ENCODE measurements around the gene TBC1D4.
"Not testable (repeated sequence)": the region's sequence is repeated elsewhere in the genome, so short reads cannot be mapped to it uniquely, and the experiment has no call there.

Gene TBC1D4

DNA sequence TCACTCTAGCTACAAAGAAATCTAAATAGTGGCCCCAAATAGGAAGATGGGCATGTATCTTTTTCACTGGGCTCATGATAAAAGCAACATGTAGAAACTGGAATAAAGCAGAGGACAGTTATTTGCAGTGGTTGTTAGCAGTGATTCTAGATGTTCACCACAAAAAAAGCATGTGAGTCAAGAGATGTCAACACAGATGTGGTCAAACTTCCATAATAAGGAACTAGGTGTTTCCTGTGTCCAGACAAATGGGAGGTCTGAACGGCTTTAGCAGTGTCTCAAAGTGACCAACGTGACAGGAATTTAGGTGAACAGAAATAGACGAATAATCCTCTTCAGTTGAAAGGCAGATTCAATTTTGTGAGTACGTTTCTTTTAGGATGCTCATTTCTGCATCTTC, 162.7 kb downstream of the TBC1D4 start:
- DNase-seq (ENCODE audit: low spot score): no peak

DNA sequence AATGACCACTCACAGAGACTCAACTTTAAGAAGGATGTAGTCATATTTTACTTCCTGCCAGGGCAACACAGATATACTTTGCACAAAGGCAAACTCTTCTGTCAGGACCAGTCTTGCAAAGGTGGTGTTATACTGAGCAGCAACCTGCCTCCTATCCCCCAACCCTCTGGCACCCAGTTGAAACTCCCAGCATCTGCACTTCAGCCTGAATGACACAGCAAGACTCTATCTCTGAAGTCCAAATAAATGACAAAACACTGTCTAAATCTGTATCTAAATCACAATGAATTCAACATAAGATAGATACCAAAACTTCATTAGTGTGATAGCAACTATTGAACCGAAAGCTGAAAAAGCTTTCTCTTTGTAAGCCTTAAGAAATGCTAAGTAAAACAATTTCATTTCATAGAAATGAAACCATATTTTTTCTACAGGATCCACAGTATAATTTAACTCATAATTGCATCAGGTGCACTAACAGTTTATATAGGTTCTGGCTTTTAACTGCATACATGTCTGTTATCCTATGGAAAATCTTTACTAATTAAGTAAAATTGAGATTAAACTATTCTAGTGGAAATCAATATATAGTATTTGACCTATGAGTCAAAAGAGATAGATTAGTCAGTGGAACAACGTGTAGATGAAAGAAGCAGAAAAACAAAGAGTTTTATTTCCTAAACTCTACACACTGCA, 163.7 kb downstream of the TBC1D4 start:
- DNase-seq (ENCODE audit: low spot score): no peak

DNA sequence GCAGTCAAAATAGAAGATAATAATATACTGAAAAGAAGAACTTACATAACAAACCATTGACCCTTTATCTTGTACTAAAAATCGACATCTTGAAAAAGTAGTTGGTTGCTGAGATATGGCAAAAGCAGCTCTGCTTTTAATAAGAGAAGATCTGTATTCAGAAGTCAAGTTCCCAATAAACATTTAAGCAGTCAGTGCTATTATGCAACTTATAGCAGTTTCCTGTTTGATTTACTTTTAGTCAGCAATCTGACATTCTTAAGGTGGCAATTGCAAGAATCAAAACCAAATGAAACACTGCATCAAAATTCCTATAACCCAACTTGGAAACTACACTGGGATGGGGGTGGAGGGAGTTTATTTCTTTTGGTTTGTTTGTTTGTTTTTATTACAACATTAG, 165.5 kb downstream of the TBC1D4 start:
- DNase-seq (ENCODE audit: low spot score): no peak

DNA sequence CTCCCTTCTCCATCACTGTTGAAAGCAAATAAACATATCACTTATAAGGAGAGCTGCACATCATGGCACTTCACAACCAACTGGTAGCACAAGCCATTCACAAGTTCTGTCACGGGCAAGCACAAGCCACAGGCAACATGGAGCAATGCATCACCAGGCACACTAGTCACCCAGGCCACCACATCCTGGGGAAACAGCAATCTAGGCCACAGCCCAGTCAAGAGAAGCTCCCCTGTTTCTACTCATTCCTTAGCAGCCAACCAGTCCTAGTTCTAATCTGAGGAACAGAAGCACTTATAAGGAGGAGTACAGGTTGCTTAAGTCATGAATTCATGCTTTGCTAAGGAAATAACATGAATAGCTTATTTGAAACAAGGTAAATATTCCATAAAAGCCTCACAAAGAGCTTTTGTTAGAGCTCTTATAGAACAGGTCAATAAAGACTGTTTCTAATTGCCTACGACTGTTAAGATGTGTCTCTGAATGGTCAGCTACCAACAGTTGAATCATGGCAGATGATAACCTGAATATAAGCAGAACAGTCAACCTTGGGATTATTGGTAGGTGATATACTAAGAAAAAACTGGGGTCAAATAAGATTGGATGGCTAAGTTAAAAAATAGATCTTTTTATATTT, 169.0 kb downstream of the TBC1D4 start:
- no peak for DNase-seq (ENCODE audit: low spot score)

DNA sequence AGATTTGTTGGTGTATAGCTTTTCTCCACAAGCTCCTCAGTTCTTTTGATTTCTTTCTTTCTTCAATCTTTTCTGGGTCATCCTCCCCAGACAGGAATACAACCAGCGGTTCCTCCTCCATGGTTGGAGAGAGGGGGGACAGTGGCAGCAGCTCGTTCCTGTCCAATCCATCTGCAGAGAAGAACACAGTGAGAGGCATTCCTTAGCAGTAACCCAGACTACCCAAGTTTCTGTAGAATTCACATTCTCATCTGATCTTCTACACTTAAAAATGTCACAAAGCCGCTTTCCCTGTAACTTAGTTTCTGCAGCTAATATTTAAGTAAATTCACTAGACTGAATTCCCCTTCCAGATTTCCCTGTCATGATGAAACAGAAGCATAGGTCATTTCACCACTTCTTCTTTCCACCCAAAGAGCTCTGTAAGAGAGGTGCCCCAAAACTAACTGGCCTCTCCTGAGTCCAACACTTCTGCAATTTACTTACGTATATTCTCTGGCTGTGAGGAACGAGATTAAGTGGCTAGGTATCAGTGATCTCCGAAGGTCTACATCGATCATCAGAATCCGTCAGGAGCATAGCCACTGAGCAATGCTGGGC, 171.9 kb downstream of the TBC1D4 start:
- DNase-seq (ENCODE audit: low spot score): no peak

DNA sequence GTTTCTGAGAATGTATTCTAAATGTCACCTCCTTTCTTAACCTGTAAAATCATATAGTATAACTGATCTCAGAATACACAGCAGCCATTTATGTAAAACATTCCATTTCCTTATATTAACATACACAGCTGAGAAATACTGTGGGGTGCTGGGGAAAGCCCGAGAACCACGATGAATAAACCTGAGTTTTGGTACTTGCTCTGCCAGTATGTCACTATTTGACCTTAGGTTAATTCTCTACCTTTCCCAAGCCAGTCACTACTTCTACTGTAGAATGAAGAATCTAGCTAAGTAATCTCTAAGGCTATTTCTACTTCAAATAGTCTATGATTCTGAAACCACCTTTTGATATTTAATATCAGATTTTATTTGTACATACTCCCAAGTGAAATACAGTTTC, 173.7 kb downstream of the TBC1D4 start:
- DNase-seq (ENCODE audit: low spot score): no peak

DNA sequence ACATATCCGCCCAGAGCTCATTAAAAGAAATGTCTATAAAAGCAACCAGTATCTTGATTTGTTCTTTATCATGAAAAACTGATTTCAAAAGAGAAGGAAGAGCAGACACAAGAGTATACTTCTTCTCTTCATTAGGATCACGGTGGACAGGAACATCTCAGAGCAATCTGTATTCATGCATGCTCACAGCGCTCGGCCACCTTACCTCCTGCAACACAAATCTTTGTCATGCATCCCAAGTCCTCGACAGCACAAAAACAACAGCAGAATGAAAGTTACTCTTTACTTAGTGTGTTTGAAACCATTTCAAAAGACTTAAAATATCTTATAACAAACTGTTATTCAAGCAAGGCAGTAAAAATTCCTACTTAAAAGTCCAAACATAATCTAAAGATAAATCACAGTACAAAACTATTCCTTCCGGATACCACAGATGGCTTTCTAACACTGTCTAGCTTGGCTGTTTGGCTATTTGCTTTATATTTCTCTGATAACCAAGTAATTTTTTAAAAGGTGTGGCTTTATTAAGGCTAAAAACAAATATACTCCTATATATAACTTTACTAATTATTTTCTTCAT, 174.5 kb downstream of the TBC1D4 start:
- DNase-seq (ENCODE audit: low spot score): no peak

DNA sequence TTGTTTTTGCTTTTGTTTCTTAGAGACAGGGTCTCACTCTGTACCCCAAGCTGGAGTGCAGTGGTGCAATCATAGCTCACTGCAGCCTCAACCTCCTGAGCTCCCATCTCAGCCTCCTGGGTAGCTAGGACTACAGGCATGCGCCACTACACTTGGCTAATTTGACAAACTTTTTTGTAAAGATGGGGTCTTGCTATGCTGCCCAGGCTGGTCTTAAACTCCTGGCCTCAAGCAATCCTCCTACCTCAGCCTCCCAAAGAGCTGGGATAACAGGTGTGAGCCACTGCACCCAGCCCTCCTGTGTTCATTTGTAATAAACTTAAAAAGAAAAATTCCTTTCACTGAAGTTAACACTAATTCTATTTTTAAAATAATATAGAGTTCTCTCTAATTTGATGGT, 175.0 kb downstream of the TBC1D4 start:
- DNase-seq (ENCODE audit: low spot score): not testable (repeated sequence)

DNA sequence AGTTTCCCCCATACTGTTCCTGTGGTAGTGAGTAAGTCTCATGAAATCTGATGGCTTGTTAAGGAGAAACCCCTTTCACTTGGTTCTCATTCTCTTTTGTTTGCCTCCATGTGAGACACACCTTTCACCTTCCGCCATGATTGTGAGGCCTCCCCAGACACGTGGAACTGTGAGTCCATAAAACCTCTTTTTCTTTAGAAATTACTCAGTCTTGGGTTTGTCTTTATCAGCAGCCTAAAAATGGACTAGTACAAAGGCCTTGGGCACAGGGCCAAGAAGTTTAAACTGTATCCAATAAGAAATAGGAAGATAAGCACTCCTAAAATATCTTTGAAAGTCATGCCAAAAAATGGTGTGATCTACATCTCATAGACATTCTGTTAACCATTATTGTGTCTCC, 176.9 kb downstream of the TBC1D4 start:
- no peak for DNase-seq (ENCODE audit: low spot score)

DNA sequence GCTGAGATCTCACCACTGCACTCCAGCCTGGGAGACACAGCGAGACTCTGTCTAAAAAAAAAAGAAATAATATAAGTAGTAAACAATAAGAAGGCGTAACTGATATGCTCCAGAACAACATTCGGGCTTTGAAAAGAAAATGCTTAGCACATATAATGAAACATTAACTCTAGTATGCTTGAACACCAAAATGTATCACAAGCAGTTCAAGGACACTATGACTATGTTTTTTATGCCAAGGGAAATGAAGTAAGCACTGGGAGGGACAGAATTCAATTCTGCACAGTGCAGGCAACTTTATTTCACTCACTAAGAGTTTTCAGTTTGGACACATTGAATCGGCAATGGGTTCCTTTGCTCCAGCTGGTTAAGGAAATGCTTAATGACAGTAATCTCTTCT, 178.7 kb downstream of the TBC1D4 start:
- no peak for DNase-seq (ENCODE audit: low spot score)

DNA sequence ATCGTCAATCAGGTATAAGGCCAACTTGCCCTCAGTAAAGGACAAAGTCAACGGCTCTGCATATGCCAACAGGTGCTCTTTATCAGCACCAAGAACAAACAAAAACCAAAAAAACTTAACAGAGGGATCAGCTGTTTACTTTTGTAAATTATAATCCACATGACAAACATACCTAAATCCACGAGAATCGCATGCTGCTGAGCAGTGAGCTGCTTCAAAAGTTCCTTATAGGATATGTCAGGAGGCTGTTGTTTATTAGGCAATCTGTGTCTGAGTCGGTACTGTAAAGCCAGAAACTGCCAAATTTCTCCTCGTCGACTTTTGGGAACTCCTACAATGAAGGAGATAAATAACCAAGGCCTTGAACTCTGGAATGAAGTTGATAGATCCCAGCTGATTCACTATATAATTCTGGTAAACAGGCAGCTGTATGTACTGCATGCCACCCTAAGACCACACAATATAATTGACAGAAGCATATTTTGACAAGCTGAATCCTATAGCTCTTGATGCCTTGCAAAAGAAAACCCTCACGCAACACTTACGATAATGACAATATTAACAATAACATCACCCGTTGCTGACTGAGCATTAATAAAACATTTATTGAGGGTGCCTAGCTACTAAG, 179.8 kb downstream of the TBC1D4 start:
- no peak for DNase-seq (ENCODE audit: low spot score)

DNA sequence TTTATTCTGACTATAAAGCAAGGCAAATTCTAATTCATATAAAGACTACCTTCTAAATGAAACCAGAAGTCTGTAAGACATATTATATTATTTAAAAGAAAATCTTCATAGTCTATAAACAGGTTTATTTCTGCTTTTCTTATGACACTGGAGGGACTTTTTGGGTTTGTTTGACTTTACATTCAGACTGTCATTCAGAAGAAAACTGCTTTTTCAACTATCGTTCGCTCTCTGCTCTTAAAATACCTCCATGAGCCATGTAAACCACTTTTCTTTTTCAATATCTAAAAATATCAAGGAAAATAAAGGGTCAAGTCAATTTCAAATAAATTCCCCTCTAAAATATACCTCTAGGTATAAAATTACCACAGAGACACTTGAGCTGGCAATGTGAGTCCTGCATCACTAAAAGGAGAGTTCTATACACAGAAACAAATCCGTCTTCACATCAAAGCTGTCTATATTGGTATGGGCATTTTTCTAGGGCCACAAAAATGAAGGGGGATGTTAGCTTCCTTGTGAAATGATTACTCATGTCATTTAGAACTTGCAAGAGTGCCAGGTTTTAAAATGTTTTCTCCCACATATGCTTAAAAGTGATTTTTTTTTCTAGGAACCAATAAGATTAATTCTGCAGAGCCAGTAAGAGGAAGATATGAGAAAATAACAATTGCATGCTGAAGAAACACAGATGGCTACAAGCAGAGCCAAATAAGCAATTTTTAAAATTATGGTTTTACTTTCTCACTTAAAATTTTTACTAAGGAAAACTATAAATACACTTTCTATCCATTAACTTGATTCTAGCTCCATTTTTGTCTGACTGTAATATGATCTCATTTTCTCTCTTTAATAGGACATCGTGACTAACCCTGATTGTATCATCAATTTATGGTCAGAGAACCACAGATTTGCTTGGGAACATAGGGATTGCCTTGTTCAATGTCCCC, 181.8 kb downstream of the TBC1D4 start:
- DNase-seq (ENCODE audit: low spot score): no peak

DNA sequence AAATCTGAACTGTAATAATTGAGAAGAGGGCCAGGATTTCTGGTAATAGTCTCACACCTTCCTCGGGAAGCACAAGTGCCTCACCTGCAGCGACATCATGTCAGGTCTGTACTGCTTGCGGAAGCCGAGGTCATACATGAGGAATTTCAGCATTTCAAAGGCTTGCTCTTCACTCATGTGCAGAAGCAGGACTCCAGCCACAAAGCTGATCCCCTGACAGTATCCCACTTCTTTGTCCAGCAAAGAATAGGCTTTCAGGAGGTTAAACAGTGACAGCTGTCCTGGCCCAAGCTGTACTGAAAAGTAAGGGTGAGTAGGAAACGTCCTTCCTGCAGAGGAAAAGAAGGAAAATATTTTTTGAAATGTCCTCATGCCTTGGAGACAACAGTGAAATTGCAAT, 182.7 kb downstream of the TBC1D4 start:
- no peak for DNase-seq (ENCODE audit: low spot score)

DNA sequence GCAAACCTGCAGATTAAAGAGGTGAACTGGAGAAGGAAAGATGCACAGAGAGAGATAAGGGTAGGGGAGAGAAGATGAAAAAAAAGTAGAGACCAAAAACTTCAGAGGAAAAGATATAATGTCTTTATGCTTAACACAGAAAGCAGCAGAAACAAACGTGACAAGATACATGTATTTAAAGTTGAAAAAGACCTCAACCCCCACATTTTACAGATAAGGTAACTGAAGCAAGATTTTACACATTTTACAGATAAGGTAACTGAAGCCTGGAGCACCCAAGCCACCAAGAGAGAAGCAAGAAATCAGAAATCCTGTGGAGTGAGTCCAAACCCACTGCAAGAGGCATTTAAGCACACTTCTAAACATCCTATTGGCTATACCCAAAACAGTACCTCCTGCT, 185.3 kb downstream of the TBC1D4 start:
- DNase-seq (ENCODE audit: low spot score): no peak

DNA sequence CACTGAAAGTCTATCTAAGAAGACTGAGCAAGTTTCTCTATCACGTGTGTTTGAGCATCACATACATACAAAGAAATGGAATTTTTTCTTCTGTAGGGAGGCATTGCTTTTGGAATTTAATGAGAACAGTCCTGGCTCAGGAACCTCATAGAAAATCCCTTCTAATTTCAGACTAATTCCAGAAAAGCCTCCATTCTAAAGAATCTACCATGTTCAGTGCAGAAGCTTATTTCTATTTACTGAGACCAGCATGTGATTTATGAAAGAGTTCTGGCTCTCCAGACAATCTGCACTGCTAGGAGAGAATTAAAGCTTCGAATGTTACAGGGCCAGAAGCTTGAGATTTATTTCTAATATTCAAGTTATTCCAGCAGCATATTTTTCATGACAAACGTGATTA, 186.8 kb downstream of the TBC1D4 start:
- no peak for DNase-seq (ENCODE audit: low spot score)

DNA sequence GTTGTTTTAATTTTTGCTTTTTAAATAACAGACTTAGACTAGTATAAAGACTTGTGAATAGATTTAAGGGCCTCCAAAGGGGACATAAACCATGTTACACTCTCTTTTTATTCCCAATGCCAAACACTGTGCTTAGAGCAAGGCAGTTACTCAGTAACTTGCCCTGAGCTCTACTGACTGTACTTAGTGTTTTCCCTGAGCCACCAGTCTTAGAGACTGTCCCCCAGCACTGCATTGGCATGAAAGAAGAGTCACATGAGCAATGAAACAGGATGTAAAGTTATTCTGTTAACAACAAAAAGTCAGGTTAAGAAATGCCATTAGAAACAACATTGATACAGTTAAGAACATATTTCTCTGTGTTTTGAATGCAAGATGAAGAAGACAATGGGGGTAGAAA, 187.9 kb downstream of the TBC1D4 start:
- no peak for DNase-seq (ENCODE audit: low spot score)

DNA sequence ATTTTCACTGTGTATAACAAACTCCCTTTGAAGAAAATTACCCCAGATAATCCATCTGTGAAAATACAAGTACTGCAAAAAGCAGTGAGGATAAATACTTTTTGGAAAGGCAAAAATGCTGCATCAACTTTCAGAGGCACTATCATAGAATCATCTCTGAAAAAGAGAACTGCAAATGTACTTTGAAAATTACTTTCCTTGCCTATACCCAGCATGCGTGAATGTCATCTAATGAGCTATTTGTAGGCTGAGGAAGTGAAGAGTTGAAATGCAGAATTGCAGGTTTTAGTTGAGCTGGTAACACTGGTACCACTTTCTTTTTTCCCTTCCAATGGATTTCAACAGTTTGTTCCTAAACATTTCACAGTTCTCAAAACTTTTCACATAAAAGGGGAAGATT, 196.7 kb downstream of the TBC1D4 start:
- DNase-seq (ENCODE audit: low spot score): peak; percentile 23

DNA sequence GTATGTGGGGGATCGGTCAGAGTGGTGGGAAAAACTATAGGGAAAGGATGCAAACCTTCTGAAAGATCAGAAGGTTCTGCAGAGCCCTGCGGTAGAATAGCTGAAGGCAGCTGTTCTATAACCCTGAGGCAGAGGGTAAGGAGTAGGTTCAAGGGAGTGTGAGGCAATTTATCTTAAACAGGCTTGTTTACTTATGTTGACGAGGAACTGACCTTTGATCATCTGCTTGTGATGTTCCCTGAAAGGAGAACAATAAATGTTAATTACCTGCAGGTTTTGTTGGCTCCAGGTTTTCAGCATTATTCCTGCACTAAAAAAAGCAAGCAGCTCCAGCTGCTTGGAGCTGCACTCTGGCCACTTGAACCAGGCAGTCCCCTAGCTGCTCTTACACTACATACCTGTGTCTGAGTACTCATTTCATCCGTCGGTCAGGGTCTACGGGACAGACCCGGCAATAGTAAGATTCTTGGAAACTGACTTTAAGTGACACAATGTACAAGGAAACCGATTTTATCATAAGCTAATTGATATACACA, 202.1 kb downstream of the TBC1D4 start:
- DNase-seq (ENCODE audit: low spot score): no peak

DNA sequence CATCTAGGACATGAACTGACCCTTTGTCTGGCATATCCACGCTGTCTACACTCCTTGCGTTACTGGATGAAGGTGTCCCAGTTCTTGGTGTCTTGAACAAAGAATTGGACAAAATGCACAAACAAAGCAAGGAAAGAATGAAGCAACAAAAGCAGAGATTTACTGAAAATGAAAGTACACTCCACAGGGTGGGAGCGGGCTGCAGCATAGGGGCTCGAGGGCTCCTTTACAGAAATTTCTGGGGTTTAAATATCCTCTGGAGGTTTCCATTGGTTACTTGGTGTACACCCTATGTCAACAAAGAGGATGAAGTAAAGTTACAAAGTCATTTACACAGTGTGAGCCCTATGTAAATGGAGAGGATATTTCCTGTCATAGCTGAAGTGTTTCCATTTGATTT, 208.3 kb downstream of the TBC1D4 start:
- not testable (repeated sequence) for DNase-seq (ENCODE audit: low spot score)

DNA sequence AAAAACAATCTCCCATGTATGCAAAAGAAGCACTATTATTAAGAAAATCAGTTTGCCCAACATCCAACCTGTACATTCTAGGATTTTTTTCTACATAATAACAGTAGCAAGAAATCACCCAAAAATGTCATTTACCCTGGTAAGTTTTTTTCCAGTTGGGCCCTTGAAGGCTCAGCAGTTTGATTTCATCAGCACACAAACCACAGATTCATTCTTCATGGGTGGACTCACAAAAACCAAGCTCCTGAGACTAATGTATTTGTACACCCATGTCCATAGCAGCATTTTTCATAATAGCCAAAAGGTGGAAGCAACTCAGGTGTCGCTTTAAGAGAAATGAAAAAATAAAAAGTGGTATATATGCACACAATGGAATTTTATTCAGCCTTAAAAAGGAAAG, 210.1 kb downstream of the TBC1D4 start:
- DNase-seq (ENCODE audit: low spot score): no peak

DNA sequence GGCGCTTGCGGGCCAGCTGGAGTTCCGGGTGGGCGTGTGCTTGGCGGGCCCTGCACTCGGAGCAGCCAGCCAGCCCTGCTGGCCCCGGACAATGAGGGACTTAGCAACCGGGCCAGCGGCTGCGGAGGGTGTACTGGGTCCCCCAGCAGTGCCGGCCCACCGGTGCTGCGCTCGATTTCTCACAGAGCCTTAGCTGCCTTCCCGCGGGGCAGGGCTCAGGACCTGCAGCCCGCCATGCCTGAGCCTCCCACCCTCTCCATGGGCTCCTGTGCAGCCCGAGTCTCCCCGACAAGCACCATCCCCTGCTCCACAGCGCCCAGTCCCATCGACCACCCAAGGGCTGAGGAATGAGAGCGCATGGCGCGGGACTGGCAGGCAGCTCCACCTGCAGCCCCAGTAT, 213.5 kb downstream of the TBC1D4 start:
- DNase-seq (ENCODE audit: low spot score): not testable (repeated sequence)
